Astrocyte of the cerebellum (primary cell): ENCODE results near the gene CRTC1.

Source experiments
- DNase-seq: peaks from one replicate; pipeline ENCODE4 v3.0.0-alpha.2; 2011; ENCODE audit warnings: low read depth
- H3K4me3 ChIP-seq: 2 replicates; pipeline ENCODE4 v1.5.1; 2011; ENCODE audit warnings: mild to moderate bottlenecking, low read depth, low read length, moderate library complexity
- in situ Hi-C: cut with HindIII; loops from 2 replicates; pipeline ENCODE4 v1.10.0; 2017; ENCODE audit warnings: low sequenced_read_pairs
- TF ChIP-seq, protein P1 (sequence below): IDR thresholded peaks from 2 replicates; pipeline ENCODE4 v1.5.1; 2012; ENCODE audit warnings: low read length, low read depth, moderate library complexity, mild to moderate bottlenecking; ENCODE audit errors: missing control alignments

The CRTC1 gene

DNA sequence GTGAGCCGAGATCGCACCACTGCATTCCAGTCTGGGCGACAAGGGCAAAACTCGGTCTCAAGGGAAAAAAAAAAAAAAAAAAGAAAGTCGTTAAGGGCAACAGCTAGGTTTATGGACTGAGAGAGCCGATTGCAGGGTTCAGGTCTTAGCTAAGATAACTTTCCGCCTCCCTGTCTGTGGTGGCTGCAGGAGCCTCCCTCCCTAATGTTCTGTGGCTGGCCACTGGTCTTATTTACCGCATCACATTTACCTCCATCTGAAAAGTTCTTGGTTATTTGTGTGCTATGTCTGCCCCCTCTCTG lies 722 bp upstream of the CRTC1 start:
- in situ Hi-C loops: no loop called here
- TF ChIP-seq, protein P1, sequence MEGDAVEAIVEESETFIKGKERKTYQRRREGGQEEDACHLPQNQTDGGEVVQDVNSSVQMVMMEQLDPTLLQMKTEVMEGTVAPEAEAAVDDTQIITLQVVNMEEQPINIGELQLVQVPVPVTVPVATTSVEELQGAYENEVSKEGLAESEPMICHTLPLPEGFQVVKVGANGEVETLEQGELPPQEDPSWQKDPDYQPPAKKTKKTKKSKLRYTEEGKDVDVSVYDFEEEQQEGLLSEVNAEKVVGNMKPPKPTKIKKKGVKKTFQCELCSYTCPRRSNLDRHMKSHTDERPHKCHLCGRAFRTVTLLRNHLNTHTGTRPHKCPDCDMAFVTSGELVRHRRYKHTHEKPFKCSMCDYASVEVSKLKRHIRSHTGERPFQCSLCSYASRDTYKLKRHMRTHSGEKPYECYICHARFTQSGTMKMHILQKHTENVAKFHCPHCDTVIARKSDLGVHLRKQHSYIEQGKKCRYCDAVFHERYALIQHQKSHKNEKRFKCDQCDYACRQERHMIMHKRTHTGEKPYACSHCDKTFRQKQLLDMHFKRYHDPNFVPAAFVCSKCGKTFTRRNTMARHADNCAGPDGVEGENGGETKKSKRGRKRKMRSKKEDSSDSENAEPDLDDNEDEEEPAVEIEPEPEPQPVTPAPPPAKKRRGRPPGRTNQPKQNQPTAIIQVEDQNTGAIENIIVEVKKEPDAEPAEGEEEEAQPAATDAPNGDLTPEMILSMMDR: no peak
- peak overlapping the region; percentile 56 for H3K4me3 ChIP-seq
- no peak for DNase-seq

DNA sequence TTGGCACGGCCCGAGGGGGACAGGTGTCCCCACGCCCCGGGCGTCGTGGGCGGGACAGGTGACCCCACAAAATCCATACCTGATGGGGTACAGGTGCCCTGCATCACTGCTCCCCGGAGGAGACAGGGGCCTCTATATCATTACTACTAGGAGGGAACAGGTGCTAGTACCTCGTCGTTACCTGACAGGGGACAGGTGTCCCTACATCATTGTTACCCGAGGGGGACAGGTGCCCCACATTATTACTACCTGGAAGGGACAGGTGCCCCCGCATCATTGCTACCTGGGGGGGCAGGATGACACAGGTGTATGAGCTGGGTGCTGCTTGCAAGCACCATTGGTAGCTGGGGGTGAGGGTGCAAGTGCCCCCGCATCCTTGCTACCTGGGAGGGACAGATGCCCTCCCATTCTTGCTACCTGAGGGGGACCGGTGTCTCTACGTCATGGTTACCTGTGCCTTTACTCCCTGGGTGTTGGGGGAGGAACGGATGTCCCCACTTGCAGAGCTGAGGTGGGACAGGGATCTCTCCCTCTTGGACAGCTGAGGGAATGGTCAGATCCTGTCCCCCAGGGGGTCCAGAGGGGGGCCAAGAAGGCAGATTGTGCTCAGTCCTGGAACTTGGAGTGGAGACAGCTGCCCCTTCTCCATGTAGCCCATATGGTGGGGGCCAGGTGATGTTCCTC lies 620 bp downstream of the CRTC1 start:
- TF ChIP-seq, protein P1: no peak
- H3K4me3 ChIP-seq: peak overlapping the region; percentile 56
- in situ Hi-C loops: no loop called here

DNA sequence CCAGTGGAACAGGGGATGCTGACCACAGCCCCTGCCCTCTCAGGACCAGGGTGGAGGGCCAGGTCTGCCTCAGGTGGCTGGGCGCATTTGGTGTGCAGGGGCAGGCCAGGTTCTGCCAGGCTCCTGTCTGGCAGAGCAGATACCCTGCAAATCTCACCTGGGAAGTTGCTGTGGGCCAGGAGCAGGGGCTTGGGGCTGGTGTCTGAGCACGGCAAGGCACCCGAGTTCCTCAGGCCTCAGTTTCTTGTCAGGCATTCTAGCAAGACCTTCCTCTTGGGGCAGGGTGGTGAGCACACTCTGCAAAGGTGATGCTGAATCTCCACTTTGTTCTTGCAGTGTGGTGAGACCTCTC lies 1.1 kb downstream of the CRTC1 start:
- no peak for DNase-seq
- H3K4me3 ChIP-seq: peak overlapping the region; percentile 56
- in situ Hi-C loops: no loop called here
- TF ChIP-seq, protein P1: no peak

More for the DNA sequence above, 620 bp downstream of the CRTC1 start:
- DNase-seq: no peak

DNA sequence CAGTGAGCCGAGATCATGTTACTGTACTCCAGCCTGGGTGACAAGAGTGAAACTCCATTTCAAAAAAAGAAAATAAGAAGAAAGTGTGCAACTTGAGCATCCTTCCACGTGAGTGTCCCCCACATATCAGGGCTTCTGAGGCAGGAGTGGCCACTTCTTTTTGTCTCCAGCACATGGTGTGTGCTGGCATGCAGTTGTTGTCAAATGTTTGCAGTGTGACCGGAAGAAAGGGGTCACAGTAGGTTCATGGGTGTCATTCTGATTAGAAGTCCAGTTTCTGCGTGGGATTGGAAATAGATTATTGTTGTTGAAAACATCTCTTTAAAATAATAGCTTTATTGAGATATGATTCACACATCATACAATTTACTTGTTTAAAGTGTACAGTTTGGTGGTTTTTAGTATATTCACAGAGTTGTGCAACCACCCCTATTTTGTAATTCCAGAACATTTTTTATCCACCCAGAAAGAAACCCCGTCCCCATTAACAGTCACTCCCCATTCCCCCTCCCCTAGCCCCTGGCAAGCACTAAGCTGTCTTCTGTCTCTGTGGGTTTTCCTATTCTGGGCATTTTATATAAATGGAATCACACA lies 2.2 kb downstream of the CRTC1 start:
- no peak for DNase-seq
- in situ Hi-C loops: no loop called here
- H3K4me3 ChIP-seq: no peak overlapping the region
- TF ChIP-seq, protein P1: no peak

DNA sequence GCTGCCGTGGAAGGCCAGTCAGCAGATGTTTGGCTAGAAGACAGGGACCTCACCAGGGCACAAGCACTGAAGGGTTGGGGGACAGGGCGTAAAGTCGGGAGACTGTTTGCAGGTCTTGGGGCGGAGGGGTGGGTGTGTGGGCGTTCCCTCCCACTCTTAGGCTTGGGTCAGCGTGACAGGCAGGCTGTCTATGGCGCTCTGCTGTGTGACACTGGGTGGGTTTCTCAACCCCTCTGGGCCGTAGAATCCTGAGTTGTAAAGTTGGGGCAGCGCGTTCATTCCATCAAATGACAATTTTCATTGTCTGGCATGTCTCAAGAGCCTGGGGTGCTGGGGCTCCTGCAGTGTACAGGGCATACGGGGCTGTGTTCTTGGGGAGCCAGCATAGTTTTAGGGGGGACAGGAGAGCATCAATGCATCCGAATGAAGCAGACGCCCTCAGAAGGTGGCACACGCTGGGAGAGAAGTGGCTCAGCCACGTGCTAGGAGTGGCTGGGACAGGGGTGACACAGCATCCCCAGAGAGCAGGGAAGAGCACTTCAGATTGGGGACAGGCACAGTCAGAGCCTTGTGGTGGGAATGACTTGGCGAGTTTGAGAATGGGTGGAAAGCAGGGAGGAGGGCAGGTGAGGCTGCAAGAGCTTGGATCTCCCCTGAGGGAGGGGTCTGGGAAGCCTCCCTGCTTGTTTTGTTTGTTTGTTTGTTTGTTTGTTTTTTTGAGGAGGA lies 4.4 kb downstream of the CRTC1 start:
- no peak overlapping the region for H3K4me3 ChIP-seq
- TF ChIP-seq, protein P1: no peak
- DNase-seq: no peak
- in situ Hi-C loops: no loop called here

DNA sequence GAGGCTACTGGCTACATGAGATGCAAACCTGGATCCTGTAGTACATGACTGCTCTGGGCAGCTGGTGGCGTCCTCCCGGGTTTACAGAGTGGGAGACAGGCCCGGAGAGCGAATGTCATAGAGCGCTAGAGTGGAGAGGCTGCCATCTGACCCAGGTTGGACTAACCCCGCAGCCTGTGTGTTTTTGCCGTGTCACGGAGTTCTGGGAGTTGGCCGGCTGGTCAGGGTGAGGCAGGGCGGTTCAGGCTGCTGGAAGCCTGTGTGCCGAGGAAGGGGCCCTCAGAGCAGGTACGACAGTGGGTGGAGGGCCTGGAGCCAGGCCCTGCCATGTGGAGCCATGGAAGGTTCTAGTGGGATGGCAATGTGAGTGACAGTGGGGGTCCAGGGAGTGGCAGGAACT lies 12.5 kb downstream of the CRTC1 start:
- no peak for DNase-seq
- in situ Hi-C loops: no loop called here
- H3K4me3 ChIP-seq: no peak overlapping the region
- TF ChIP-seq, protein P1: no peak
